ENCODE measurements around the gene HDAC2. TPM values are rescaled to one million over a fixed set of nuclear protein-coding genes. Genes with fewer than 3 reads are reported as not detected.
A peak's percentile ranks its signal among the peaks of the same experiment; 100 is the strongest.

HDAC2 gene
- total RNA-seq, 6 experiments from 2014 or later: 15.6 to 22.2 (median 21.3) TPM

DNA sequence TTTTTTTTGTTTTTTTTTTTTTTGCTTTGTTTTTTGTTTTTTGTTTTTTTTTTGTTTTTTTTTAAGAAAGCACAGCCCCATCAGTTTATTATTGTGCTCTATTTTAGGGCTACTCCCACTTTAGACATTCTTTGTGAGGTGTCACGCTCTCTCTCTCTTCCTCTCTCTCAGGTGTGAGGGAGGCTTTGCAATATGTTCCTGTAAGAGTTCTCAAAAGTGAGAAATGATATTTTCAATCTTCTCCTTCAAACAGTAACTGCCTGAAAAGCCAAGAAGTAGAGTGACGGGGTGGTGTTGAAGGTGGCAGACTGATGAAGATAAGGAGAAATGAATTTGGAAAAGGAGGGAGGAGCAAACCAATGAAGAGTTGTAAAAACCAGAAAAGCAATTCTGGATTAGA, 28.3 kb upstream of the HDAC2 start:
- Histone ChIP-seq H3K27ac (no peak overlapping the region), H3K36me3 (no peaks in the 10 kb centered on the region), H3K4me1 (no peaks in the 10 kb centered on the region), H3K4me3 (no peak overlapping the region), H3K9me3 (no peaks in the 10 kb centered on the region), H3K27me3 (no peaks in the 10 kb centered on the region)
- intact Hi-C loops (cut with DNase I): no loop called here
- 60% methylated on average over 2 of the region's 2 CpGs for WGBS (ENCODE audit: insufficient coverage, low coverage, low lambda C conversion rate, missing lambda C conversion rate)
- no peak for DNase-seq
- ATAC-seq: no peak
- TF ChIP-seq, protein P1, sequence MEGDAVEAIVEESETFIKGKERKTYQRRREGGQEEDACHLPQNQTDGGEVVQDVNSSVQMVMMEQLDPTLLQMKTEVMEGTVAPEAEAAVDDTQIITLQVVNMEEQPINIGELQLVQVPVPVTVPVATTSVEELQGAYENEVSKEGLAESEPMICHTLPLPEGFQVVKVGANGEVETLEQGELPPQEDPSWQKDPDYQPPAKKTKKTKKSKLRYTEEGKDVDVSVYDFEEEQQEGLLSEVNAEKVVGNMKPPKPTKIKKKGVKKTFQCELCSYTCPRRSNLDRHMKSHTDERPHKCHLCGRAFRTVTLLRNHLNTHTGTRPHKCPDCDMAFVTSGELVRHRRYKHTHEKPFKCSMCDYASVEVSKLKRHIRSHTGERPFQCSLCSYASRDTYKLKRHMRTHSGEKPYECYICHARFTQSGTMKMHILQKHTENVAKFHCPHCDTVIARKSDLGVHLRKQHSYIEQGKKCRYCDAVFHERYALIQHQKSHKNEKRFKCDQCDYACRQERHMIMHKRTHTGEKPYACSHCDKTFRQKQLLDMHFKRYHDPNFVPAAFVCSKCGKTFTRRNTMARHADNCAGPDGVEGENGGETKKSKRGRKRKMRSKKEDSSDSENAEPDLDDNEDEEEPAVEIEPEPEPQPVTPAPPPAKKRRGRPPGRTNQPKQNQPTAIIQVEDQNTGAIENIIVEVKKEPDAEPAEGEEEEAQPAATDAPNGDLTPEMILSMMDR (IDR thresholded peaks at IDR 0.05): no peak
- no peak for TF ChIP-seq POLR2A (IDR thresholded peaks at IDR 0.05)

DNA sequence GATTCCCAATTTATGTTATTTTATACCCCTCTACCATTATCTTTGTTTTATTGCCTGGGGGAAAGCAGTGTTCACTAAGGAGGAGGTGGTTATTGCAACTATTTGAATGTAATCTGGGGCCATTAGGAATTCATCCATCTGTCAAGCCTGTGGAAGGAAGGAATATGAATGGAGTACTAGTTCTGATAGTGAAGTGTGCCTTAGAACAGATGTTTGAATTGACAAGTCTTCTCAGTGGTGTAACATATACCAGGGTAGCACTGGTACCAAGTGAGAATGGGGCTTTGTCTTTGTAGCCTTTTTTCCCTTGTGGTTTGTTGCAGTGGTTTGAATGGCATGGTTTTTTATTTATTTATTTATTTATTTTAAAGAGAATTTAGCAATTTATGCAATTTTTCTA, 27.9 kb upstream of the HDAC2 start:
- no peaks in the 10 kb centered on the region for H3K9me3 ChIP-seq
- H3K4me1 ChIP-seq: no peaks in the 10 kb centered on the region
- no peak for DNase-seq
- no peak overlapping the region for H3K27ac ChIP-seq
- TF ChIP-seq POLR2A (IDR thresholded peaks at IDR 0.05): no peak
- H3K27me3 ChIP-seq: no peaks in the 10 kb centered on the region
- H3K4me3 ChIP-seq: no peak overlapping the region
- no peaks in the 10 kb centered on the region for H3K36me3 ChIP-seq
- no peak for ATAC-seq
- intact Hi-C loops (cut with DNase I): no loop called here

DNA sequence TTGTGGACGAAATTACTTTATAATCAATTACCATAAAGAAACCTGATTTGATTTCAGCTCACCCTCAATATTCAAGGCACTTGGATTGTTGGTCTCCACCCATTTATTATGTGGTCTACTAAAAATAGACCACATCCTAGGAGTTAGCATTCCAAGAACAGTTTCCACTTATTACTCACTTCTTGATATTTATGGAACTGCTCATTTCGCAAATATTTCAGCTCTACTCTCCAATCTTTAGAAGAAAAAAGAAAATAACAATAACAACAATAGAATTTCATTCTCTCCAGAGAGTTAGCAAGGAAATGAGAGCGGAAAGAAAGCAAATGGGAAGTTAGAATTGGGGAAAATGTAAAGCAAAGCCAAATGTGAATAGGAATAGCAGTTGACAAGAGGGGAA, 26.2 kb upstream of the HDAC2 start:
- H3K36me3 ChIP-seq: no peaks in the 10 kb centered on the region
- ATAC-seq (no peak), DNase-seq (no peak)
- H3K4me1 ChIP-seq: no peaks in the 10 kb centered on the region
- no peak overlapping the region for H3K27ac ChIP-seq
- WGBS (ENCODE audit: insufficient coverage, low coverage, low lambda C conversion rate, missing lambda C conversion rate): 73% methylated on average over 3 of the region's 3 CpGs
- TF ChIP-seq POLR2A (IDR thresholded peaks at IDR 0.05): no peak
- TF ChIP-seq, protein P1 (IDR thresholded peaks at IDR 0.05): no peak
- no peak overlapping the region for H3K4me3 ChIP-seq
- no peaks in the 10 kb centered on the region for H3K9me3 ChIP-seq
- intact Hi-C loops (cut with DNase I): no loop called here
- H3K27me3 ChIP-seq: no peaks in the 10 kb centered on the region

DNA sequence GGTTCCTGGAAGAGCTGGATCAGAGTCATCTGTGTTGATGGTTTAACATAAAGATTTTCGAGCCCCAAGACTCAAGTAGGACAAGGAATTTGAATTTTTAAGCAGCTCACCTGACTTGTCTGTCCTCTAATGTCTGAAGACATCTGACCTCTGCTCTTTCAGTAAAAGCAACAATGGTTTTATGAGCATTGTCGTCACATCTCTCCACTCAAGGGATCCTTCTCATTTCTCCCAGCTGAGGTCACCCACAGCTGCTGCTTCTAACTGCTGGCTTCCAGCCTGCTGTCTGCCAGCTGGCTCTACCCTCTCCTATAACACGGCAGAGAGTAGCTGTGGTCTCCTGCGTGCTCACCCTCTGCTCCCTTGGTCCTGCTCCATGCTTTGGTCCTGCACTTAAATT, 24.7 kb upstream of the HDAC2 start:
- ATAC-seq (no peak), DNase-seq (no peak)
- intact Hi-C loops (cut with DNase I): no loop called here
- Histone ChIP-seq H3K9me3 (no peaks in the 10 kb centered on the region), H3K27ac (no peak overlapping the region), H3K4me3 (no peak overlapping the region), H3K4me1 (no peaks in the 10 kb centered on the region), H3K36me3 (no peaks in the 10 kb centered on the region), H3K27me3 (no peaks in the 10 kb centered on the region)
- TF ChIP-seq, protein P1 (IDR thresholded peaks at IDR 0.05): no peak
- 40% methylated on average over 4 of the region's 4 CpGs for WGBS (ENCODE audit: insufficient coverage, low coverage, low lambda C conversion rate, missing lambda C conversion rate)

DNA sequence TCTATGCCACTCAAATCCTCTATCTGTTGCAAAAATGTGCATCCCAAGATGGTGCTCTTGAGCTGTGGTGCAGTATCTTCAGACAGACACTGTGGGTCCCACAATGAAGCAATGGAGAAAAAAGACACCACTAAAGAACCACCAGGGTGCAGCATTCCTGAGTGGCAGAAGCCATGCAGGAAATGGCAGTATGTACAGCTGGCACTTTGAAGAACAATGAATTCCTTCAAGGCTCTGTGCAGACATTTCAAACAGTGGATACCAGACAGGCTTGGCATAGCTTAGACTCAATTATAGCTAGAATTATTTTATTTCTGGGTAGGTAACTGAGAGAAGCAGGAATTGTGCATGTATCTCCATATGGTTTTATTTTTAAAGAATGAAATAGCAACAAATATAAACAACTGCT, 24.0 kb upstream of the HDAC2 start:
- intact Hi-C loops (cut with DNase I): no loop called here
- no peaks in the 10 kb centered on the region for H3K9me3 ChIP-seq

More for the DNA sequence above, 24.0 kb upstream of the HDAC2 start:
- no peak overlapping the region for H3K4me3 ChIP-seq
- no peaks in the 10 kb centered on the region for H3K36me3 ChIP-seq
- no peak for TF ChIP-seq POLR2A (IDR thresholded peaks at IDR 0.05)
- TF ChIP-seq, protein P1 (IDR thresholded peaks at IDR 0.05): peak in 3 of 4 donors; percentile 19 to 34 (median 27)
- H3K27ac ChIP-seq: no peak overlapping the region
- no peaks in the 10 kb centered on the region for H3K4me1 ChIP-seq
- DNase-seq: no peak
- no peaks in the 10 kb centered on the region for H3K27me3 ChIP-seq
- ATAC-seq: peak; percentile 54 to 72 (median 66)
